HuH-7 (cell line): ENCODE results near the gene TMEM132A.
A peak's percentile ranks its signal among the peaks of the same experiment; 100 is the strongest.

Source experiments
- DNase-seq: peaks from one replicate; pipeline ENCODE4 v3.0.0; 2011; ENCODE audit warnings: low spot score

TMEM132A gene

DNA sequence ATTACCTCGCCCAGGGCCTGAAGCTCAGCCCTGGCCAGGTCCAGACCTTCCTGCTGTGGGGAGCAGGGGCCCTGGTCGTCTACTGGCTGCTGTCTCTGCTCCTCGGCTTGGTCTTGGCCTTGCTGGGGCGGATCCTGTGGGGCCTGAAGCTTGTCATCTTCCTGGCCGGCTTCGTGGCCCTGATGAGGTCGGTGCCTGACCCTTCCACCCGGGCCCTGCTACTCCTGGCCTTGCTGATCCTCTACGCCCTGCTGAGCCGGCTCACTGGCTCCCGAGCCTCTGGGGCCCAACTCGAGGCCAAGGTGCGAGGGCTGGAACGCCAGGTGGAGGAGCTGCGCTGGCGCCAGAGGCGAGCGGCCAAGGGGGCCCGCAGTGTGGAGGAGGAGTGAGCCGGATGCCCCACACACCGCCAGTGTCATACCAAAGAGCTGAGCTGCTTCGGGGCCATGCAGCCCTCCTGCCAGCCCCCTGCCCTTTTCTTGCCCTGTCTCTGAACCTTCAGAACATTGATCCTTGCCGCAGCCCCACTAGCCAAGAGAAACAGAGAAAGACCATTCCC, 2.4 kb upstream of the TMEM132A start:
- DNase-seq: no peak

DNA sequence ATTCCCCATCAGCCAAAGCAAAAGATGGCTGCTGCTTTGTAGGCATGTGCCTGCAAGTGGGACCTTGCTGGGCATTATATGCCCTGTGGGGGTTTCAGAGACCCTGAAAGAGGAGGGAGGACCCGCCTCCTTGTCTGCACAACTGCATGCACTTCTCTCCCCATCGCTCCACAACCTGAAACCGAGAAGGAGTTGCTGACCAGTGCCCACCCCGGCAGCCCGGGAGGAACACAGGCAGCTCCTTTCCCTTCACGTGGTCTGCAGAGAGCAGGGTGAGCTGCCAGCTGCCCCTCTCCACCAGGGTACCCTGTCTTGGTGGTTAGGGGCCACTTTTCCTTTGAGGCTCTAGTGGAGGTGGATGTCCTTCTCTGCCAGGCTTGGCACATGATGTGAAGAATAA, 1.4 kb upstream of the TMEM132A start:
- no peak for DNase-seq

DNA sequence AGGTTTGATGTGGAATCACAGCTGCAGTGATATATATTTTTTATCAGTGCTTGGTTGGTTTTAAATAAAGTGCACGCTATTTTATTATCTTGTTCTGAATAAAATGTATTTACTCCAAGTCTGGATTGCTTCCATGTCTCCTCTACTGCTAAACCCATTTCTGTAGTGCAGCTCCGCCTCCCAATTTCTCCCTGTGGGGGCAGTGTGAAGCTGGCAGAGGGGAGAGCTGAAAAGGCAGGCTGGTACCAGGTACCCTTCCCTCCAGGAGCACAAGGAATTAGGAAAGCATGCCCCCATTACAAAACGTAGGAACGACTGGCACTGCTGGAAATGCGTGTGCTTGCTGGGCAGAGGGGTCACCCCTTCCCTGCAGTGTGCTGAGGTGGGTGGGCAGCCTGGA, 934 bp upstream of the TMEM132A start:
- no peak for DNase-seq

GRCh38 chr11:60923800-60924109, 505 bp upstream of the TMEM132A start:
- no peak for DNase-seq

DNA sequence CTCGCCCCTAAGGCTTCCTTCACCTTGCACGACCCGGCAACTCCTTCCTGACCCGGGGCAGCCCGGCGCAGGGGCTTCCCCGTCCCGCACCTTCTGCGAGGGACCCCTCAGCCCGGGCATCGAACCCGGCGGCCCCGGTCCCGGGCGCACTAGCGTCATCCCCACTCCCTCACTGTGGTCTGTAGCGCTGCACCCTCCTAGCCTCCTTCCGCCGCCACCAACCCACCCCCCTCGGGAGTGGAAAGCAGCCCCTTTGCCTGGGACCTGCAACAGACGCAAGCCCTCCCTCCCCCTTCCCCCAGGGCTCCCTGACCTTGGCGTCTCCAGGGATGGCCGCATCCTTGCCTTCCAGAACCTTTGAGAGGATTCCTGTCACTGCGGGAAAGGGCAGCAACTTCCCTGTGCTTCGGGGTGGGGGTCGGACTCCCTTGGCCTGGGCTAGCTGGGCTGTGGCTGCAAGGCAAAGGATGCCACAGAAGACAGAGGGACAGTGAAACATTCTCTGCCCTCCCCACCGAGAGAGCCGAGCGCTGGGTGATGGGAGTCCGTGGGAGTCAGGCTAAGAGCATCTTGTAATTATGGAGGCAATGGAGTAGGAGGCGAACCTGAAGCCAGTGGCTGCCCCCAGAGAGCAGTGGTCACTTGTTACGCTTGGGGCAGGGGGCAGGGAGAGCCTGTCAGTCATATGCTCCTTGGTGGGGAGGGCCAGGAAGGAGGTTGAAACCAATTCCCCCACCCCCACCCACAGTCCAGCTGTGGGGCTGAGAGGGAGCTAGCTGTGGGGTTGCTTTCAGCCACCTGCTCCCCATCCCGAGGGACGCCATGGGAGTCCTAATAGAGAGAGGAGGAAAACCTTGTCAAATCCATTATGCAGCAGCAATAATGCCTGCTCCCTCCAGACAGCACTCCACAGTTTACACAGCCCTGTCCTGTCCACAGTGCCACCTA, 920 bp downstream of the TMEM132A start:
- DNase-seq: peak; percentile 84

- DNase-seq: no peak
Observed at GRCh38 chr11:60925868-60926267, 1.6 kb downstream of the TMEM132A start.

- no peak for DNase-seq
Observed at GRCh38 chr11:60926500-60926899, 2.2 kb downstream of the TMEM132A start.

- DNase-seq: no peak
Observed at GRCh38 chr11:60927061-60927592, 2.9 kb downstream of the TMEM132A start.

DNA sequence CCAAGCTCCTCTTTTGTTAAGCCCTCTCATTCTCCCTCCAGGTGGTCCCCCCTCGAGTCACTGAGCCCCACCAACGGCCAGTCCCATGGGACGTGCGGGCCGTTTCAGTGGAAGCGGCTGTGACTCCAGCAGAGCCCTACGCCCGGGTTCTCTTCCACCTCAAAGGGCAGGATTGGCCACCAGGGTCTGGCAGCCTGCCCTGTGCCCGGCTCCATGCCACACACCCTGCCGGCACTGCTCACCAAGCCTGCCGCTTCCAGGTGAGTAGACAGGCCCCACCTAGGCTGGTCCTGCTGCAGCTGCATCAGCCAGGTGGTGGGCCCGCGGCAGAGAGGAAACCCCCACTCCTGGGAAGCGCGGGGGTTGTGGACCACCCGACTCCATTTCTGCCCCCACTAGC, 3.3 kb downstream of the TMEM132A start:
- DNase-seq: no peak

DNA sequence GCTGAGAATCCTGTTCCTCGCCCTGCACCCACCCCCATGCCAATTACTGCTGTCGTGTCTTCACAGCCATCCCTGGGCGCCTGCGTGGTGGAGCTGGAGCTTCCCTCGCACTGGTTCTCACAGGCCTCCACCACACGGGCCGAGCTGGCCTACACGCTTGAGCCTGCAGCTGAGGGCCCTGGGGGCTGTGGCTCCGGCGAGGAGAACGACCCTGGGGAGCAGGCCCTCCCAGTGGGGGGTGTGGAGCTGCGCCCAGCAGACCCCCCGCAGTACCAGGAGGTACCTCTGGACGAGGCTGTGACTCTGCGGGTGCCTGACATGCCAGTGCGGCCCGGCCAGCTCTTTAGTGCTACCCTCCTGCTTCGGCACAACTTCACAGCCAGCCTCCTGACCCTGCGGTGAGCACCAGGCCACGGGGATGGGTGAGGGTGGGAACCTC, 4.3 kb downstream of the TMEM132A start:
- DNase-seq: no peak

DNA sequence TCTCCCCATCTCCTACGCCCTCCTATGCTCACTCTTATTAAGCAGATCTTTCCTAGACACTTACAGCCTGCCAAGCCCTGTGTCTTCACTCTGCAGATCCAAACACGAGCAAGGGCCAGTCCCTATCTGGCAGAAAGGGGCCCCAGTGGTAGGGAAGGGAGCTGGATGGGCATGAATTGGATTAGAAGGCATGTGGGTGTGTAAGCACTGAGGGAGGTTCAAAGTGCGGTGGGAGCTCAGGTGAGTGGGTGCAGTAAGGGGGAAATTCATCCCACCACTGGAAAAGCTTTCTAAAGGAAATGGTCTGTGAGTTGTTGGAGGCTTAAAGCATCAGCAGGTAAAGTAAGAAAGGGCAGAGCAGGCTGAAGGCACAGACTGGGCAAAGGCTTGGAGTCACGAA, 5.5 kb downstream of the TMEM132A start:
- no peak for DNase-seq

DNA sequence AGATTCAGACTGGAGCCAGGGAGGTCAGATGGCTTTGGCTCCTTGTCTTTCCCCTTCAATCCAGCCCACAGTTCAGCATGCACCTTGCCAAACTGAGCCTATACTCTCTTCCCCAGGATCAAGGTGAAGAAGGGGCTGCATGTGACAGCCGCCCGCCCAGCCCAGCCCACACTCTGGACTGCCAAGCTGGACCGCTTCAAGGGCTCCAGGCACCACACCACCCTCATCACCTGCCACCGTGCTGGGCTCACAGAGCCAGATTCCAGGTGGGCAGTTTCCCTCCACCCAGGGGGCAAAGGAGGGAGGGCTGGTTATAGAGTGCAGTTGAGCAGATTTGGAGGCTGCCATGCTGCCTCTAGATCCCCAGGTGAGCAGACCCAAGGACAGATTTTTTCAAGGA, 6.1 kb downstream of the TMEM132A start:
- DNase-seq: no peak

DNA sequence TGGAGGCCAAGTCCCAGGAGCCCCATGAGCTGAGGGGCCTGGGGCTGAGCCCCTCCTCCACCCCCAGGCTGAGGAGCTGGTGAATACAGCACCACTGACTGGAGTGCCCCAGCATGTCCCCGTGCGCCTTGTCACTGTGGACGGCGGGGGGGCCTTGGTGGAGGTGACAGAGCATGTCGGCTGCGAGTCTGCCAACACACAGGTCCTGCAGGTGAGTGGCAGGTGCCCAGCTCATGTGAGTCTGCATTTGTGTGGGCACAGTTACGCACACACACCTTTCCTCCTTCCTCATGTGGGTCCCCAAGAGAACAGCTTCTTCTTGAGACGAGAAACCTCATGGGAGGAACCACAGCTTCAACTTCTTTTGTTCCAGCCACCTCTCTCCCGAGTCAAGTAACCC, 7.7 kb downstream of the TMEM132A start:
- DNase-seq: no peak

DNA sequence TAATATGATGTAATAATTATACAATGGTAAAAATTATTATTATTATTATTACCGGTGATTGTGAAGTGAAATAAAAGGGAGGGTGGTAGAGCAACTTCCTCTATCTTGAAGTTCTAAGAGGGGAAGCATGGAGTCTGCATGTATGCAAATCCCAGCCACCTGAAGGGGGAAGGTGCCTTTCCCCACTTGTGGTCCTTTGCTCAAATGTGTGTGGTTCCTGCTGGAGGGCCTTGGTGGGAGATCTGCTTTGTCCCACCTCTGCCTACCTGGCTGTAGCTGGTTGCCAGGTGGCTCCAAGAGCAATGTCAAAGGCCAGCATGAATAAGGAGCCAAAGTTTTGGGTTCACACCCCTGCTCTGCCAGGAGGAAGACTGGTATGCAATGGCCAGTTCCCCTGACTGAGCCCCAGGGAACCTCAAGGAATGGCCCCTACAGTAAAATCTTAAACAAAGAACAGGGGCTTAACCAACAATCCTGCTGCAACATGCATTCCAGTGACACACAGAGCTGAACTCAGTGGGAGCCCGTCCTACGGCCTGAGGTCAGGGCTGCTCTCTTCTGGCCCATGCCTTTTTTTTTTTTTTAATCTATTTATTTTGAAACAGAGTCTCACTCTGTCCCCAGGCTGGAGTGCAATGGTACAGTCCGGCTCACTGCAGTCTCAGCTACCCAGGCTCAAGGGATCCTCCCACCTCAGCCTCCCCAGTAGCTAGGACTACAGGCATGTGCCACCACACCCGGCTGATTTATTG, 8.5 kb downstream of the TMEM132A start:
- DNase-seq: no peak

- DNase-seq: no peak
Observed at GRCh38 chr11:60933416-60934123, 9.3 kb downstream of the TMEM132A start.

GRCh38 chr11:60934124-60934789, 10.0 kb downstream of the TMEM132A start:
- DNase-seq: no peak

DNA sequence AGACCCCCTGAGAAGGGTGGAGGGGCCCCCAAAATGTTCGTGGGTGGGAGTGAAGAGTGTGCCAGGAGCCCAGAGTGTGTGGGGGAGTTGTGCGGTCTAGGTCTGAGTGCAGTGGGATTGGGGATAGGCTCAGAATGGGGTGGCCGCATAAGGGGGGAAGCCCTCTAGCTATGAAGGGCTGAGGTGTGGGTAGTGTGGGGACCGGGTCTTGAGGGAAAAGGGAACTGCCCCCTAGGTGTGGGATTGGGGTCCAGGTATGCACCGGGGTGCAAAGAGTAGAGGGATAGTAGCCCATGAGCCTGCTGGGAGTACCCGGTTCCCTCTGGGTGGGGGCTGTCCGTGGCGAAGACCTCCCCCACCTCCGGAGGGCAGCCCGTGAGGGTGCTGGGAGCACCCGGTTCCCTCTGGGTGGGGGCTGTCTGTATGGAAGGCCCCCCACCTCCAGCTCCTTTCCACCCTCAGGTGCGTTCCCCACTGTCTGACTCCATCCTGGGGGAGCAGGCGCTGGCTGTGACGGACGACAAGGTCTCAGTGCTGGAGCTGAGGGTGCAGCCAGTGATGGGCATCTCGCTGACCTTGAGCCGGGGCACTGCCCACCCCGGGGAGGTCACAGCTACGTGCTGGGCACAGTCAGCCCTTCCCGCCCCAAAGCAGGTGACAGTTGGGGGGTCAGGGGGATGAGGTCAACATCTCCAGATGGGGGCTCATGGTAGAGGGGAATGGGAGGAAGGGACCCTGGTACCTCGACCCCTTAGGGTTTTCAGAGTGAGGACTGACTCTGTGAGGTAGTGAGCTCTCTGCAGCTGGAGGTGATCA, 10.7 kb downstream of the TMEM132A start:
- no peak for DNase-seq

DNA sequence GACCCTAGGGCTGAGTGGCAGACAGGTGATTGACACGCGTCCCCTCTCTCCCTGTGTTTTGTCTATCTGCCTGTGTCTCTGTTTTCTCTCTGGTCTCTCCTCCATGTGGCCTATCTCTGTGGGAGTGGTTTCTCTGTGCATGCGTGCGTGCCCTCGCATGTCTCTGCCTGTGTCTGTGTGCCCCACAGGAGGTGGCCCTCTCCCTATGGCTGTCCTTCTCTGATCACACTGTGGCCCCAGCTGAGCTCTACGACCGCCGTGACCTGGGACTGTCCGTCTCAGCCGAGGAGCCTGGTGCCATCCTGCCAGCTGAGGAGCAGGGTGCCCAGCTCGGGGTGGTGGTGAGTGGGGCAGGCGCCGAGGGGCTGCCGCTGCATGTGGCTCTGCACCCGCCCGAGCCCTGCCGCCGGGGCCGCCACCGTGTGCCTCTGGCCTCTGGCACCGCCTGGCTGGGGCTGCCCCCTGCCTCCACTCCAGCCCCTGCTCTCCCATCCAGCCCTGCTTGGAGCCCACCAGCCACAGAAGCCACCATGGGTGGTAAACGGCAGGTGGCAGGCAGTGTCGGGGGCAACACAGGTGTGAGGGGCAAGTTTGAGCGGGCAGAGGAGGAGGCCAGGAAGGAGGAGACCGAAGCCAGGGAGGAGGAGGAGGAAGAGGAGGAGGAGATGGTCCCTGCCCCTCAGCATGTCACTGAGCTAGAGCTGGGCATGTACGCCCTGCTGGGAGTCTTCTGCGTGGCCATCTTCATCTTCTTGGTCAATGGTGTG, 11.6 kb downstream of the TMEM132A start:
- DNase-seq: no peak

GRCh38 chr11:60936467-60937143, 12.3 kb downstream of the TMEM132A start:
- no peak for DNase-seq
